Fibroblast of villous mesenchyme (primary cell): ENCODE data around the gene SNRNP35. TPM values are rescaled to one million over a fixed set of nuclear protein-coding genes. Genes with fewer than 3 reads are reported as not detected.
"Not testable (repeated sequence)": the region's sequence is repeated elsewhere in the genome, so short reads cannot be mapped to it uniquely, and the experiment has no call there.

ENCODE experiments used
- DNase-seq: peaks from one replicate; pipeline ENCODE4 v3.0.0-alpha.2; 2010; ENCODE audit warnings: low read depth
- H3K4me3 ChIP-seq: 2 replicates; pipeline ENCODE4 v1.5.1; 2011; ENCODE audit warnings: low read depth, mild to moderate bottlenecking, low read length
- small RNA-seq: library from RNA; depleted of rRNA; stranded (forward); fragments of <200 nt; gene quantifications from one replicate; pipeline ENCODE3, GENCODE V24; 2012
- total RNA-seq: library from RNA; depleted of rRNA; stranded (reverse); fragments of >200 nt; gene quantifications from 2 replicates; pipeline ENCODE4 v1.2.3, GENCODE V29; 2012
- TF ChIP-seq, protein P1 (sequence below): IDR thresholded peaks from 2 replicates; pipeline ENCODE4 v1.5.1; 2012; ENCODE audit warnings: low read depth, mild to moderate bottlenecking, low read length; ENCODE audit not compliant: insufficient read depth

SNRNP35 gene
- total RNA-seq, 1 donor, result 20.7 TPM

DNA sequence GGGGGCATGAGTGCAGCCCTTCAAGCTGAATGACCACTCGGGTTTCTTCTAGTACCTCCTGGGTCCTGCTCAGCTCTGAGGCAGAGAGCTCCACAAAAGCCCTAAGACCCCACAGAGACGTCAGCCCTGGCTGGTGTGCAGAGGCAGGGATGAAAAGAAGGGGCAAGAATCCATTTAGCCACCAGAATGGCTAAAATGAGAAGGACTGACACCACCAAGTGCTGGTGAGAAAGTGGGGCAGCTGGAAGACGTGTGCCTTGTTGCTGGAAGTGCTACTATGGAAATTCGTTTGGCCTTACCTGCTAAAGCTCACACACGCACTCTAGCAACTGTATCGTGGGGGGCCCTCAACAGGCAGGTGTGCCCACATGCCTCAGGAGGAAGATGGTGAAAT is 48.9 kb downstream of the SNRNP35 start:
- no peak for DNase-seq
- H3K4me3 ChIP-seq, result no peak overlapping the region
- TF ChIP-seq, protein P1, sequence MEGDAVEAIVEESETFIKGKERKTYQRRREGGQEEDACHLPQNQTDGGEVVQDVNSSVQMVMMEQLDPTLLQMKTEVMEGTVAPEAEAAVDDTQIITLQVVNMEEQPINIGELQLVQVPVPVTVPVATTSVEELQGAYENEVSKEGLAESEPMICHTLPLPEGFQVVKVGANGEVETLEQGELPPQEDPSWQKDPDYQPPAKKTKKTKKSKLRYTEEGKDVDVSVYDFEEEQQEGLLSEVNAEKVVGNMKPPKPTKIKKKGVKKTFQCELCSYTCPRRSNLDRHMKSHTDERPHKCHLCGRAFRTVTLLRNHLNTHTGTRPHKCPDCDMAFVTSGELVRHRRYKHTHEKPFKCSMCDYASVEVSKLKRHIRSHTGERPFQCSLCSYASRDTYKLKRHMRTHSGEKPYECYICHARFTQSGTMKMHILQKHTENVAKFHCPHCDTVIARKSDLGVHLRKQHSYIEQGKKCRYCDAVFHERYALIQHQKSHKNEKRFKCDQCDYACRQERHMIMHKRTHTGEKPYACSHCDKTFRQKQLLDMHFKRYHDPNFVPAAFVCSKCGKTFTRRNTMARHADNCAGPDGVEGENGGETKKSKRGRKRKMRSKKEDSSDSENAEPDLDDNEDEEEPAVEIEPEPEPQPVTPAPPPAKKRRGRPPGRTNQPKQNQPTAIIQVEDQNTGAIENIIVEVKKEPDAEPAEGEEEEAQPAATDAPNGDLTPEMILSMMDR, result no peak

GRCh38 chr12:123512838-123513665 is 55.1 kb downstream of the SNRNP35 start:
- TF ChIP-seq, protein P1, result no peak
- DNase-seq, result no peak
- no peak overlapping the region for H3K4me3 ChIP-seq

DNA sequence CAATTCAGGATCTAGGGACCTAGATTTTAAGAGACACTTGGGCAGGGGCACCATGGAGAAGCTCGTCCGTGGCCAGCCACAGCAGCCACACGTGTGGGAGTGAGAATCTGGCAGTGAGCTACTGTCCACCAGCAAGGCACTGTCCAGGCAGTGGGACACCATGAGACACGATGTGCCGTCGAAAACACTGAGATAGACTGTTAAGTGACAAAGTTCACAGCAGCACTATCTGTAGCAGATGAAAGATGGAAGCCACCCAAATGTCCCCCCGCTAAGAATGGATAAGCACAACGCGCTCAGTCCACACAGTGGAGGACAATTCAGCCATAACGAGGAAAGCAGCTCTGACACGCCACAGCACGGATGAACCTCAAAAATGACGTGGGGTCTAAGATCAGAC is 55.9 kb downstream of the SNRNP35 start:
- TF ChIP-seq, protein P1, result no peak
- no peak for DNase-seq
- H3K4me3 ChIP-seq, result no peak overlapping the region

DNA sequence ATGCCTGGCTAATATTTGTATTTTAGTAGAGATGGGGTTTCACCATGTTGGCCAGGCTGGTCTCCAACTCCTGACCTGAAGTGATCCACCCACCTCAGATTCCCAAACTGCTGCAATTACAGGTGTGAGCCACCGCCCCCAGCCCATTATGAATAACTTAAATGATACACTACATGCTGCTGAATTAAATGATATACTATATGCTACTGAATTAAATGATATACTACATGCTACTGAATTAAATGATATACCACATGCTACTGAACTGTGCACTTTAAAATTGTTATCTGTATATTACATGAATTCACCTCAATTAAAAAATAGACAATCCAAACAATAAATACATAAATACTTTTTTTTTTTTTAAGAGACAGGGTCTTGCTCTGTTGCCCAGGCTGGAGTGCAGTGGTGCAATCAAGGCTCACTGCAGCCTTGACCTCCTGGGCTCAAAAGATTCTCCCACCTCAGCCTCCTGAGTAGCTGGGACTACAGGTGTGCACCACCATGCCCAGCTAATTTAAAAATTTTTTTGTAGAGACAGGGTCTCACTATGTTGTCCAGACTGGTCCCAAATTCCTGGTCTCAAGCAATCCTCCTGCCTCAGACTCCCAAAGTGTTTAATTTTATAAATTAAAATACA is 56.8 kb downstream of the SNRNP35 start:
- not testable (repeated sequence) for DNase-seq, H3K4me3 ChIP-seq

DNA sequence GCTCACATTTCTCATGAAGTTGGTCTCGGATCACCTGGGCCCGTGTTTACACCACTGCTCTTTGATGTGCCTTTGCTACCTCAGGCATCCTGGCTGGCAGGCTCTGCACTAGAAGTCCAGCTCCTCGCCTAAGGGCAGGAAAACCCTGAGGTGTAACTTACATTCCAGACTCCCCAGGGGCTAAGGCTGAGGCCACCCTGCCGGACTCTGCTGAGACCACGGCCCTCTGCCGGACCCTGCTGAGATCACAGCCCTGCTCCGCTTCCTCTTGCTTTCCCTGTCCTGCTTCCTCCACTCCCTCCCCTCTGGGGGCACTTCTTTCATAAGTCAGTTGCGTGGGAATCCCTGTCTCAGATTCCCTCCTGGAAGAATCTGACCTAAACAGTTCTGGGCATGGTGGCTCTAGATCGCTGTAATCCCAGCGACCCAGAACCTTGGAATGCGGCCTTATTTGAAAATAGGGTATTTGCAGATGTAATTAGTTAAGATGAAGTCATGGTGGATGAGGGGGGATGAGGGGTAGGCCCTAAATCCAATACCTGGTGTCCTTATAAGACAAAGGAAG is 58.4 kb downstream of the SNRNP35 start:
- no peak for DNase-seq
- no peak overlapping the region for H3K4me3 ChIP-seq
- TF ChIP-seq, protein P1, result no peak

Small RNA genes lying within 50 kb of the gene (small RNA-seq; reads per million reads assigned to genes)
- gene AC145423.2, result not detected

Other genes with a start within 250 kb of the SNRNP35 start
- gene MPHOSPH9, start 225.0 kb upstream of the SNRNP35 start, total RNA-seq, result 43.5 and 61.3 TPM in 2 replicates
- gene MTRFR, start 224.7 kb upstream of the SNRNP35 start, total RNA-seq, result 9.0 and 10.4 TPM in 2 replicates
- gene CDK2AP1, start 186.3 kb upstream of the SNRNP35 start, total RNA-seq, result 212 and 319 TPM in 2 replicates
- 26.7 and 41.0 TPM in 2 replicates for gene SBNO1, start 93.3 kb upstream of the SNRNP35 start, total RNA-seq
- 45.7 and 62.2 TPM in 2 replicates for gene KMT5A, start 74.0 kb upstream of the SNRNP35 start, total RNA-seq
- 3.5 and 5.6 TPM in 2 replicates for gene RILPL2, start 21.5 kb upstream of the SNRNP35 start, total RNA-seq
- gene RILPL1, start 75.6 kb downstream of the SNRNP35 start, total RNA-seq, result 10.6 and 13.4 TPM in 2 replicates
- 379 and 640 TPM in 2 replicates for gene TMED2, start 126.4 kb downstream of the SNRNP35 start, total RNA-seq
- gene DDX55, start 144.0 kb downstream of the SNRNP35 start, total RNA-seq, result 21.6 and 22.5 TPM in 2 replicates
- gene EIF2B1, start 175.5 kb downstream of the SNRNP35 start, total RNA-seq, result 31.1 and 32.9 TPM in 2 replicates
- gene GTF2H3, start 175.7 kb downstream of the SNRNP35 start, total RNA-seq, result 33.5 and 47.1 TPM in 2 replicates
- gene TCTN2, start 213.0 kb downstream of the SNRNP35 start, total RNA-seq, result 12.2 and 13.0 TPM in 2 replicates